RPMI8226 (cell line): Measurements from ENCODE around the gene ITGB2.
"Not testable (repeated sequence)": the region's sequence is repeated elsewhere in the genome, so short reads cannot be mapped to it uniquely, and the experiment has no call there.

ENCODE experiments used
- DNase-seq: peaks from one replicate; pipeline ENCODE4 v3.0.0-alpha.2; 2015

Gene ITGB2

GRCh38 chr21:44879238-44879637, 41.5 kb downstream of the ITGB2 start:
- not testable (repeated sequence) for DNase-seq

DNA sequence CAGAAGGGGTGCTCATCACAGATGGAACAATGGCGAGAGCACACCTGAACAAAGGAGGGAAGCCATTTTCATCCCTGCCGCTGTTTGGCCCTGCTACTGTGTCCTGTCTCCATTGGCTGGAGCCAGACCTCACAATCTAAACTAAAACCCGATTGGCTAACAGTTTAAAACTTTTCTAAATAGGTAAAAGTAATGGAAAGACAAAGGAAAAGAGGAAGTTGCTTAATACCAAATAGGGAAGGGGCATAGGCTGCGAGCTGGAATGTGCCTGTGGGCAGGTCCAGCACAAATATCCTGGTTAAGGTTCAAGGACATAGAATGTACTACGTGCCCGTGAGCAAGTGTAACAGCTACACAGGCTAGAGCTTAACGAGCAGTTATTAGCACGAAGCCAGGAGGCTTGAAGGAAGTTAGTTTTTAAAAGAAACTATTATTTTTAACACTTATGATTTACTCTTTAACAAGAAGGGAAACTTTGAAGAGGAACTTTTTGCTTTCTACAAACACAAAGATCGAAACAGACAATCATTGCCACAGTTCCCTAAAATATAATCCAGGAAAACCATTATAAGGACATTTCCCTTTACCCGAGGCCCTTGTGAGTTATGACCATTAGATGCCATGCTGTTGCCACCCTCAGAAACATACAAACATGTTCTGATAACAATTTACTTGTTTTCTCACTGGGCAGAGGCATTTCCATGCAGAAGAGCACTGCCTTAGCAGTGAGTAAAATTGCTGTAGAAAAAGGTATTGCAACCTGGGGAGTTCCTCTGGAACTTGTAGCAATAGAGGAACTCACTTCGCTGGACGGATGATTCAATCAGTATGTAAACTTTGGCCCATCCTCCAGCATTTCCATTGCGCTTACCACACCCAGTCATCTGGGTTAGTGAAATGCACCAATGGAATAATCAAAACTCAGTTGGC, 42.4 kb downstream of the ITGB2 start:
- no peak for DNase-seq

DNA sequence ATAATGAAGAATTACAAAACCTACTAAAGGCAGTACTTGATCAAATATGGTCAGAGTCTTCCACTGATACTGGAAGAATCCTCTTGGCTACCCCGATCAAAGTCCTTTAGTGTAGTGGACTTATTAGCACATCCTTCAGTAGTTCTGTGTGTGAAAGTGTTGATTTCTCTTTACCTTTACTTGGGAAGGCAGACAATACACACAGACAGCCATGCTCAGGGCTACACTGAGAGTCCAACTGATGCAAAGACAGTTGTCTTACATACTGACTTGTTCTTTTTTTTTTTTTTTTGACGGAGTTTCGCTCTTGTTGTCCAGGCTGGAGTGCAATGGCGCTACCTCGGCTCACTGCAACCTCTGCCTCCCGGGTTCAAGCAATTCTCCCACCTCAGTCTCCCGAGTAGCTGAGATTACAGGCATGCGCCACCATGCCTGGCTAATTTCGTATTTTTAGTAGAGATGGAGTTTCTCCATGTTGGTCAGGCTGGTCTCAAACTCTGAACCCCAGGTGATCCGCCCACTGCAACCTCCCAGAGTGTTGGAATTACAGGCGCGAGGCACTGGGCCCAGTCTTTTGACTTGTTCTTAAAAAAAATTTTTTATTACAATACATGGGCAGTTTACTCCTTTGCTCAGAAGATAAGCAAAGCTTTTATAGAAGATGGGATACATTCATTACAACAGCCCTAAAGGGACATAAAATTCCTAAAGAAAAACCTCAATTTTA, 43.7 kb downstream of the ITGB2 start:
- DNase-seq: no peak

- peak; percentile 69 for DNase-seq
Observed at GRCh38 chr21:44875316-44875700, 45.4 kb downstream of the ITGB2 start.

DNA sequence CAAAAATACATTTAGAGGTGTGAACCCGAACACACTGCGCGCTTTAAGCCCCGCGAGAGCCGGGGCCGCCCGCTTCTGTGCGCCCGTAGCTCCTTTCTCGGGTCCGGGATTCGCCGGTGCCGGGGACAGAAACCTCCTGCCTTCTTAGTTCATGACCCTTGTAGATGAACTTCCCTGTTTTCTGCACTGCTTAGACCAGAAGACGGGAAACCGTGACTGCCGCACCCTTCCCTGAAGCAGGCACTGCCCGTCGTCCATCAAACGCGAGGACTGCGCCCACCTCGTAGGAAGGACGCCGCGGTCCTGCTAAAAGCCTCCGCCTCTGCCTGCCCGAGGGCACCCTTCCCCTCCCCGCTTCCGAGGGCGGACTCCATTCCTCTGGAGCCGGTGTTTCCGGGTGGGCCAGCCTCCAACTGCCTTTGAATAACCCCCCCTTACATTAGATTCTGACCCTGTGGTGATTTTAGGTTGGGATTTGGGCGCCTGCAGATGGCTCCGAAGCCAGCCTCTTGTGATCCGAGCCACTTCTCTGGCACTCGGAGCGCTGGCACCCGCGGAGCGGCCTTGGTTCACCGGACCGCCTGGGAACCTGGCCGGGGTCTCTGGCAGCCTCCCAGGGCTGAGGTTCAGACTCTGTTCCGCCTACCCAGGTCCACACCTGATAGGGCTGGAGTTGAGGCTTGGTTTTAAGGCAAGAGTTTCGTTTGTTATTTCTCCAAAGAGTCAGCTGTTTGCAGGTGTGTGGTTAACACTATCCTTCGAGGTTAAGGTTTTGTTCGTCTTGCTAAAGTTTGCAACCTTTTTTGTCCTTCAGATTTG, 46.0 kb downstream of the ITGB2 start:
- peak; percentile 92 for DNase-seq

- DNase-seq: no peak
Observed at GRCh38 chr21:44874240-44874496, 46.5 kb downstream of the ITGB2 start.

- DNase-seq: peak; percentile 99
Observed at GRCh38 chr21:44873356-44874239, 47.1 kb downstream of the ITGB2 start, which contains the start of gene PTTG1IP. TSS of gene PTTG1IP (minus strand) at chr21:44873690. CDS start at chr21:44873616, 74 bp downstream.

DNA sequence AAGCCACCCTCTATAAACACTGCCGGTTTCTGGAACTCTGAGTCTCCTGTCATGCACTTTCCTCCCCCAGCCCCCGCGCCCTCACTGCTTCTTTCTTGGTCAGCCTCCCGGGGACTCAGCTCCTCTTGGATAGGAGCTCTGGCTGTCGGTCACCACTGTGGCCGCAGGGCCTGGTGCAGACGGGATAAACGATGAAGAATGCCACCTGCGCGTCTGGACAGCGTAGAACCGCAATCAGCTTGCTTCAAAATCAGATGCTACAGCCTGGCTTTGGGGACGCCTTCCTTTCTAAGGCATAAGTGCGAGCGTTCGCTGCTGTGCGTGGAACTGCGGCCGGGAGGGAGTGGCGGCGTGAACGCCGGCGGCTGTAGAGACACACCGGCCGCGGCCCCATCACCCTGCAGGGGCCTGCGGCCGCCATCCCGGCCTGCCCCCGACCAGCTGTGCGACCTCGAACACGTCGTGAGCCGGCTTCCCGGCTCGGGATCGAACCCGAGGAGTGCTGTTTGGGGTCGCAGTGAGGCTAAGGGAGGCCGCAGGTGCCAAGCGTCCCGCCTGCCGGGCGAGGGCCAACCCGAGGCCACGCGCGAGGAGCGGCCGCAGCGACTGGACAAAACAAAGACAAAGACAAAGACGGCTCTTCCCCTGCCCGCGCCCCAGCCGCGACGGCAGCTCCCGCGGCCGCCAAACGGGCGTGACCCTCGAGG, 47.9 kb downstream of the ITGB2 start:
- DNase-seq: peak; percentile 30

DNA sequence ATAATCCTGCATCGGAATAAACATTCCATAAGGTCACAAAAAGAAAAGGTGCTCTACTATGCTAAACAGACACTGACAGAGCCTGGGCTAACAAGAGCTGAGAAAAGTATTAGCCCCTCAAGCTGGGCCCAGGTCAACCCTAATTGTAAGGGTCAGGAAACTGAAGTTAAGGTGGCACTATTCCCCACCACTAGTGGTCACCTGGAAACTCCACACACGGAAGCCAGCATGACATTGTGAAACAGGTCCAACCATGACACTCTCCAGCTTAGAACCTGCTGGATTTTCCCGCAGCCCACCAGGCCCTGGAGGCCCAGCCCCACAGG, 48.4 kb downstream of the ITGB2 start:
- DNase-seq: no peak

- DNase-seq: no peak
Observed at GRCh38 chr21:44871576-44872269, 49.0 kb downstream of the ITGB2 start.

DNA sequence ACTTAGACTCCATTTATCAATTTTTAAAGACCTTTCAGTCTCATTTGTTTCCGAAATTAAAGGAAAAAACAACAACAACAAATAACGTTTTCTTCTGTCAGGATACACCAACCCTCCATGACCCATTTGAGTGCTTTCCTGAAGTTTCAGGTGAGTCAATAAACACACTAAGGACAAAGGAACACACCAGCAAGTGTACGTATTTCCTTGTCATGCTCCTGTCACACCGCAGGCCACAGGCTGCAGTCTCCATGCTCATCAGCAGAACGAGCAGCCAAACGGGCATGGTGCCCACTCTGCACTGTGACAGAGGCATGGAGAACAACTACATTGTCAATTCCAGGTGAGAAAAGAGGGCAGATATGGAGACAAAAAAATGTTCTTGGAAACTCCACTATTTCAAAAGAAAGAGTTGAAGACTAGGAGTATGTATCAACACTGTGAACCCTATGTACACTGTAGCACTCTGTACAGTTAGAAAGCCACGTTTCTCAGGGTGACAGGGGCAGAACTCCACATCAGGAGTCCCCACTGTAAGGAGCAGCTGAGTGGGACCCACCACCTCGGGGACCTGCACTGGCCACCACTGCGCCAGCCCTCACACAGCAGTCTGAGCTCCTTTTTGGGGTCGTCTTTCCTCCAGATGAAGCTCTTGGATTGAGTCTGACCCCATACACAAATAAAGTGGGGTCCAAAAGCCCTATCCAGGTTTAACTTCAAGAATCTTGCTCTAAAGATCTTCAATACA, 49.8 kb downstream of the ITGB2 start:
- DNase-seq: no peak

DNA sequence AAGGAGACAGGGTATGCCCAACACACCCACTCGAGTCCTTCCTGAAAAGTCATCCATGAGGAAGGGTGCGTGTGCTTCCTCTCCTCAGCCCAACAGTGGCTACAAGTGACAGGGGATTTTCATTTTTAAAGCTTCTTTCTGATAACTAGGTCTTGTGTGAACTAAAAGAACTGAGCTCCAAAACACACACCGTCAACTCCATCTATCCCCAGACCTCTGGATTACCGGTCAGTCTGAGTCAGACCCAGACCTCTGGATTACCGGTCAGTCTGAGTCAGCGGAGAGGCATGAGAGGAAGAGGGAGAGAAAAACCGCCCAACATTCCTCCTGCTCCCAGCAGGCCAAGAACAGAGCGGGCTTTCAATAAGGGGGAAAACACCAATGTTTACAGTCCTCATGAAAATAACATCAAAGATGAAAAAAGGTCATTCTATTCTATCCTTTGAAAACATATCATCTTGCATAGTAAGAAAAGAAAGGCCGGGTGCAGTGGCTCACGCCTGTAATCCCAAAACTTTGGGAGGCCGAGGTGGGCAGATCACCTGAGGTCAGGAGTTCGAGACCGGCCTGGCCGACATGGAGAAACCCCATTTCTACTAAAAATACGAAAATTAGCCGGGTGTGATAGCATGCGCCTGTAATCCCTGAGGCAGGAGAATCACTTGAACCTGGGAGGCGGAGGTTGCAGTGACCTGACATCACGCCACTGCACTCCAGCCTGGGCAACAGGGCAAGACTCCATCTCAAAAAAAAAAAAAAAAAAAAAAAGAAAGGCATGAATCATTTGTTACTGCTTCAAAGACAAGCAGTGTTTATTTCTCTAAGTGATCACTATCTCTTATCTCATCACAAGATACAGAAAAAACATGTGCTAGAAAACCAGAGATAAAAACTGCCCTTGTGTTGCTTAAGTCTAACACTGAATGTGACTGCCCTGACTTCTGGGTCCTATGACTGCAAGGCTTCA, 50.6 kb downstream of the ITGB2 start:
- no peak for DNase-seq

DNA sequence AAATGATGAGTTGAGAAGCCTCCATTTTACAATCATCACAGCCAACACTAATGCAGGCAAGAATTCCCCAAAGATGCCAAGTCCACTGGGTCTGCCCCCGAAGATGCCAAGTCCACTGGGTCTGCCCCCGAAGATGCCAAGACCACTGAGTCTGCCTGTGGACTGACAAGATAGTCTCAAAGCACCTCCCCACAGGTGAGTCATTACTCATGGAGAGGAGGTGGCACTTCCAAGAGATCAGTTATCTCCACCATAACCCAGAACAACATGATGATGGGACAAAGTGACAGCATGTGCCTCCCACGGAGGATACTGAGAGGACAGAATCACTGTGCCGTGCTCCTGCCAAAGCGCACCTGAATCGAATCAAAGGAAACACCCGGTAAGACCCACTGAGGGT, 52.0 kb downstream of the ITGB2 start:
- no peak for DNase-seq

- DNase-seq: no peak
Observed at GRCh38 chr21:44867999-44868700, 52.5 kb downstream of the ITGB2 start.

DNA sequence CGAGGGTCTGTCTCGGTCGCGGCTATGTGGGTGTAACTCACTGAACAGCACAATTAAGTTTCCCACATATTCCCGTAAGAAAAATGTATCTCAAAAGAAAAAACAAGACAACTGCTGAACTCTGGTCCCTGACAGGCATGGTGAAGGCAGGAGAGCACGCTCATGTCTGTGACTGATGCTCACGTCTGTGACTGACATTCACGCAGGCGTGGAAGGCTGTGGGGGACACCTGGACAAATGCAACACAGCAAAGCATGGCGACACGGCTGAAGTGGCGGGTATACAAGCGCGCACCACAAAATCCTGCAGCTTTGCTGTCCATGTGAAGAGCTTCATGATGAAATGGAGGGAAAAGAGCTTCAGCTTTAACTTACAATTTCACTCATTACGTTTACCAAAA, 53.2 kb downstream of the ITGB2 start:
- DNase-seq: no peak

GRCh38 chr21:44866780-44867179, 53.9 kb downstream of the ITGB2 start:
- DNase-seq: no peak

GRCh38 chr21:44865561-44866280, 55.0 kb downstream of the ITGB2 start:
- DNase-seq: peak; percentile 80
